H1 (cell line): ENCODE measurements around the gene MYOZ2. TPM values are rescaled to one million over a fixed set of nuclear protein-coding genes. Genes with fewer than 3 reads are reported as not detected.

ENCODE experiments used
- CTCF ChIA-PET: fragments of 300-600 bp; sonication (Branson Sonifier 250); formaldehyde crosslinking; loops from one replicate; lab custom pipeline; 2021; ENCODE audit not compliant: partially characterized antibody; lab: Charles Lee
- POLR2A ChIA-PET: fragments of 300-600 bp; sonication (Branson Sonifier 250); formaldehyde crosslinking; loops from one replicate; lab custom pipeline; 2021; ENCODE audit warnings: inconsistent platforms; ENCODE audit not compliant: partially characterized antibody; lab: Charles Lee
- DNase-seq, 2 experiments: peaks; one replicate each; pipeline versions ENCODE4 v3.0.0 to v3.0.0-alpha.2; 2010 to 2022; ENCODE audit warnings: low spot score in 2 of 2, low read depth in 1 of 2, mixed read lengths in 1 of 2
- FAIRE-seq: peaks from 2 replicates; lab custom pipeline; 2011; peaks lifted over from hg19 to GRCh38; lab: Jason Lieb, UNC
- H2AFZ ChIP-seq: 2 replicates; pipeline ENCODE4 v1.8.1; 2012; ENCODE audit warnings: low read length, inconsistent platforms
- H2AK5ac ChIP-seq: 2 replicates; pipeline ENCODE4 v1.6.1; 2013; ENCODE audit warnings: low read depth, low read length
- H2BK120ac ChIP-seq: replicated peaks from 2 replicates; pipeline ENCODE3; 2013; ENCODE audit warnings: low read depth, low read length, inconsistent platforms
- H2BK12ac ChIP-seq: 2 replicates; pipeline ENCODE4 v1.6.1; 2013; ENCODE audit warnings: low read depth, low read length
- H2BK15ac ChIP-seq: 2 replicates; pipeline ENCODE4 v1.6.1; 2013; ENCODE audit warnings: low read length
- H2BK20ac ChIP-seq: 2 replicates; pipeline ENCODE4 v1.6.1; 2013; ENCODE audit warnings: low read length
- H2BK5ac ChIP-seq: 2 replicates; pipeline ENCODE4 v1.6.1; 2013; ENCODE audit warnings: low read depth, low read length
- H3K14ac ChIP-seq: 2 replicates; pipeline ENCODE4 v1.6.1; 2013; ENCODE audit warnings: inconsistent platforms; ENCODE audit not compliant: insufficient read length
- H3K18ac ChIP-seq: 2 replicates; pipeline ENCODE4 v1.6.1; 2013; ENCODE audit warnings: low read length; ENCODE audit errors: extremely low read depth
- H3K23ac ChIP-seq: 2 replicates; pipeline ENCODE4 v1.6.1; 2013; ENCODE audit warnings: inconsistent platforms; ENCODE audit not compliant: insufficient read length
- H3K23me2 ChIP-seq: 2 replicates; pipeline ENCODE4 v1.6.1; 2013; ENCODE audit warnings: low read depth, low read length
- H3K27ac ChIP-seq: 2 replicates; pipeline ENCODE4 v1.6.1; 2011; ENCODE audit warnings: low read depth, low read length, inconsistent platforms
- H3K27me3 ChIP-seq, 4 experiments: replicated peaks in 1 of 4; 1 replicate in 1 of 4; 2 replicates in 3 of 4; pipeline versions ENCODE4 v1.6.1 to v1.8.1; 2011 to 2013; ENCODE audit warnings: low read length in 3 of 4, mild to moderate bottlenecking in 3 of 4, inconsistent platforms in 2 of 4, mixed read lengths in 2 of 4, moderate library complexity in 1 of 4; ENCODE audit not compliant: control insufficient read depth in 3 of 4, insufficient read depth in 3 of 4; ENCODE audit errors: extremely low read depth in 1 of 4
- H3K36me3 ChIP-seq, 4 experiments: 2 replicates each; pipeline versions ENCODE4 v1.6.1 to v1.8.1; 2011 to 2013; ENCODE audit warnings: mild to moderate bottlenecking in 4 of 4, low read length in 3 of 4, moderate library complexity in 2 of 4, control low read depth in 1 of 4, inconsistent platforms in 1 of 4; ENCODE audit not compliant: insufficient read depth in 4 of 4, control insufficient read depth in 2 of 4
- H3K4ac ChIP-seq: replicated peaks from 2 replicates; pipeline ENCODE3; 2013; ENCODE audit warnings: low read length, low read depth, mixed read lengths, inconsistent platforms; ENCODE audit not compliant: insufficient read length
- H3K4me1 ChIP-seq, 4 experiments: replicated peaks in 1 of 4; 1 replicate in 1 of 4; 2 replicates in 3 of 4; pipeline versions ENCODE4 v1.6.1 to v1.8.1; 2011 to 2013; ENCODE audit warnings: low read length in 3 of 4, inconsistent platforms in 2 of 4, mixed read lengths in 1 of 4; ENCODE audit not compliant: insufficient read depth in 4 of 4, control insufficient read depth in 3 of 4
- H3K4me2 ChIP-seq, 2 experiments: 2 replicates each; pipeline versions ENCODE4 v1.6.1 to v1.8.1; 2011 to 2013; ENCODE audit warnings: low read depth in 2 of 2, low read length in 2 of 2, control low read depth in 1 of 2, inconsistent platforms in 1 of 2, mild to moderate bottlenecking in 1 of 2; ENCODE audit not compliant: insufficient read depth in 1 of 2
- H3K4me3 ChIP-seq, 4 experiments: fragments of 200-600, 300-600 bp in 1 of 4; sonication (generic), shearing (Covaris generic), sonication (Bioruptor Twin) in 1 of 4; 2 replicates each; pipeline versions ENCODE4 v1.5.1 to v1.8.1; 2011 to 2016; ENCODE audit warnings: low read length in 4 of 4, low read depth in 3 of 4, control low read depth in 2 of 4, inconsistent platforms in 2 of 4, mild to moderate bottlenecking in 2 of 4, mixed read lengths in 1 of 4, moderate library complexity in 1 of 4; ENCODE audit not compliant: insufficient read depth in 2 of 4; ENCODE audit errors: extremely low read depth in 1 of 4
- H3K56ac ChIP-seq: replicated peaks from 2 replicates; pipeline ENCODE3; 2013; ENCODE audit warnings: low read depth, mild to moderate bottlenecking, mixed read lengths, low read length, inconsistent platforms; ENCODE audit not compliant: insufficient read length
- H3K79me1 ChIP-seq: 2 replicates; pipeline ENCODE4 v1.6.1; 2013; ENCODE audit warnings: low read depth, low read length, control low read depth
- H3K79me2 ChIP-seq, 2 experiments: 2 replicates each; pipeline versions ENCODE4 v1.6.1 to v1.8.1; 2012 to 2013; ENCODE audit warnings: low read length in 2 of 2, mild to moderate bottlenecking in 2 of 2, inconsistent platforms in 1 of 2; ENCODE audit not compliant: insufficient read depth in 2 of 2, control insufficient read depth in 1 of 2
- H3K9ac ChIP-seq, 4 experiments: replicated peaks in 1 of 4; 1 replicate in 1 of 4; 2 replicates in 3 of 4; pipeline versions ENCODE4 v1.6.1 to v1.8.1; 2011 to 2013; ENCODE audit warnings: low read depth in 3 of 4, low read length in 3 of 4, control low read depth in 2 of 4, mild to moderate bottlenecking in 2 of 4, moderate library complexity in 2 of 4, inconsistent platforms in 1 of 4; ENCODE audit errors: extremely low read depth in 1 of 4
- H3K9me3 ChIP-seq, 2 experiments: 2 replicates each; pipeline versions ENCODE4 v1.6.1 to v1.8.1; 2012 to 2013; ENCODE audit warnings: mild to moderate bottlenecking in 2 of 2, moderate library complexity in 2 of 2, control low read depth in 1 of 2, inconsistent platforms in 1 of 2, low read depth in 1 of 2, low read length in 1 of 2, mixed read lengths in 1 of 2; ENCODE audit not compliant: insufficient read depth in 2 of 2
- H4K20me1 ChIP-seq, 2 experiments: replicated peaks in 1 of 2; 2 replicates each; pipeline versions ENCODE3 to v1.8.1; 2011 to 2013; ENCODE audit warnings: inconsistent platforms in 2 of 2, low read length in 2 of 2, mild to moderate bottlenecking in 1 of 2; ENCODE audit not compliant: insufficient read depth in 2 of 2, control insufficient read depth in 1 of 2
- H4K5ac ChIP-seq: 2 replicates; pipeline ENCODE4 v1.6.1; 2013; ENCODE audit warnings: low read length, low read depth, mixed read lengths, inconsistent platforms; ENCODE audit not compliant: insufficient read length
- H4K8ac ChIP-seq: 2 replicates; pipeline ENCODE4 v1.8.0; 2013; ENCODE audit warnings: mild to moderate bottlenecking, moderate library complexity, low read length, inconsistent platforms; ENCODE audit not compliant: insufficient read depth; ENCODE audit errors: extremely low read depth
- H4K91ac ChIP-seq: replicated peaks from 2 replicates; pipeline ENCODE3; 2013; ENCODE audit warnings: low read length, mixed read lengths, inconsistent platforms; ENCODE audit not compliant: insufficient read length
- FOSL1 ChIP-seq: IDR thresholded peaks from 2 replicates; pipeline ENCODE4 v1.6.1; 2011; ENCODE audit warnings: mild to moderate bottlenecking, low read depth, low read length, moderate library complexity; ENCODE audit not compliant: insufficient read depth
- GABPA ChIP-seq: IDR thresholded peaks from 2 replicates; pipeline ENCODE4 v1.6.1; 2011; ENCODE audit warnings: mild to moderate bottlenecking, low read length, moderate library complexity, borderline replicate concordance; ENCODE audit not compliant: insufficient read depth
- SAP30 ChIP-seq: fragments of 300-600 bp; sonication (generic); IDR thresholded peaks from 2 replicates; pipeline ENCODE4 v1.7.1; 2012; ENCODE audit warnings: low read length, moderate library complexity, mild to moderate bottlenecking, inconsistent platforms; ENCODE audit not compliant: insufficient read depth, insufficient replicate concordance
- polyA plus RNA-seq, 7 experiments: library from polyadenylated mRNA; depleted of rRNA in 3 of 7; stranded (reverse) in 5 of 7; unstranded in 2 of 7; fragments of >200 nt in 5 of 7; fragments of 200-250 nt in 2 of 7; gene quantifications; 1 replicate in 5 of 7; 2 replicates in 1 of 7; 4 replicates in 1 of 7; pipeline versions ENCODE4 v1.2.1 to v1.2.3, GENCODE V29; 2011 to 2013; ENCODE audit warnings: missing spikeins in 2 of 7, mixed read lengths in 2 of 7
- total RNA-seq: library from RNA; stranded (reverse); fragmentation: NEBNext Ultra II Directional; extraction: Animal tissue kit (Norgen Biotek cat#: 25700); gene quantifications from 2 replicates; pipeline ENCODE4 v1.2.1, GENCODE V29; 2021

MYOZ2 gene
- total and polyA plus RNA-seq, 2 of the 8 experiments (the other 6 are each of a cell fraction or from before 2014, with no cell fraction given) = not detected

DNA sequence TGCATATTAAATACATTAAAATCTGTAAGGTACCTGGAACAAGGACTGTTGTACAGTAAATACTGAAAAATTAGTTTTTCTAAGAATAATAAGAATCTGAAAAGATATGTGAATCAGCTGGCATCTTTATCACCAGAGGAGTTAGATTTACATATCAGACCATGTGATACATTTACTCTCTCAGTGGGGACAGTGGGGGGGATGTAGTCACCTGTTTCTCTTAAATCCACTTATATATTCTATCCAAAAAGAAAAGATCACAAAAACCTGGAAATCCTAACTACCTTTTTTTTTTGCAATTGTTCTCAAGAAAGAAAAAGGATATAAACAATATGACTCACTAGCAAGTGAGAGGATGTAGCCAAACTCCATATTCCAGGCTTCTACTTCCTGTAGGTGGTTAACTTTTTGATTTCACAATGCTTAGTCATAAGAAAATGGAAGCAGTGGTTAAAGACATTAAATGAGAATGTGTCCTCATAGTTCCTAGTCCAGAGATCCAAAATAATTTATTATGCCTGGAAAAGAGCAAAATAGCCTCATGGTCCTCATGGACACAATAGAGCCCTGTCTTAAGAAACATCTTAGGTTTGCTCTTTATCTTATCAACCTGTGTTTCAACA is 22.5 kb upstream of the MYOZ2 start:
- Histone ChIP-seq H3K36me3 (no peaks in the 10 kb centered on the region), H2BK120ac (no peak overlapping the region), H2BK12ac (no peak overlapping the region), H3K4me3 (no peak overlapping the region), H3K9me3 (no peaks in the 10 kb centered on the region), H3K9ac (no peak overlapping the region), H2BK20ac (no peak overlapping the region), H3K14ac (no peak overlapping the region), H4K5ac (no peak overlapping the region), H2AK5ac (no peak overlapping the region), H3K56ac (no peak overlapping the region), H3K79me2 (no peaks in the 10 kb centered on the region), H3K4me2 (no peak overlapping the region), H4K8ac (no peak overlapping the region), H4K20me1 (no peaks in the 10 kb centered on the region), H3K27ac (no peak overlapping the region), H3K18ac (no peak overlapping the region), H3K79me1 (no peaks in the 10 kb centered on the region)
- DNase-seq (no peak), FAIRE-seq (no peak)
- no peak for TF ChIP-seq SAP30
- TF ChIP-seq FOSL1 = no peak
- TF ChIP-seq GABPA = no peak
- TF ChIP-seq, all 59 proteins: peak for 0
- no peak overlapping the region for H2AFZ ChIP-seq
- ChIA-PET POLR2A (no interaction called here), CTCF (interaction anchor here (1.5 kb wide), 1 partner anchor 71 kb away, joined by 6 read pairs; no protein-coding TSS in a partner anchor)
- H2BK5ac ChIP-seq = no peak overlapping the region
- no peak overlapping the region for H4K91ac ChIP-seq
- H3K23me2 ChIP-seq = no peaks in the 10 kb centered on the region
- no peak overlapping the region for H3K23ac ChIP-seq
- no peak overlapping the region for H3K4ac ChIP-seq
- H2BK15ac ChIP-seq = no peak overlapping the region
- H3K27me3 ChIP-seq = no peaks in the 10 kb centered on the region
- H3K4me1 ChIP-seq = peaks cover 0 to 3% (median 0%) of the 10 kb centered on the region in 4 experiments; a peak in 1 of 7 replicates
